HG03135 (cell line): ENCODE data around the gene KCNH6.

Experiments used
- ATAC-seq: cut with Tn5 transposase; IDR thresholded peaks from one replicate; pipeline ENCODE4 v1.9.1; 2021; ENCODE audit warnings: mild to moderate bottlenecking, moderate library complexity; ENCODE audit not compliant: unreplicated experiment

Gene KCNH6

DNA sequence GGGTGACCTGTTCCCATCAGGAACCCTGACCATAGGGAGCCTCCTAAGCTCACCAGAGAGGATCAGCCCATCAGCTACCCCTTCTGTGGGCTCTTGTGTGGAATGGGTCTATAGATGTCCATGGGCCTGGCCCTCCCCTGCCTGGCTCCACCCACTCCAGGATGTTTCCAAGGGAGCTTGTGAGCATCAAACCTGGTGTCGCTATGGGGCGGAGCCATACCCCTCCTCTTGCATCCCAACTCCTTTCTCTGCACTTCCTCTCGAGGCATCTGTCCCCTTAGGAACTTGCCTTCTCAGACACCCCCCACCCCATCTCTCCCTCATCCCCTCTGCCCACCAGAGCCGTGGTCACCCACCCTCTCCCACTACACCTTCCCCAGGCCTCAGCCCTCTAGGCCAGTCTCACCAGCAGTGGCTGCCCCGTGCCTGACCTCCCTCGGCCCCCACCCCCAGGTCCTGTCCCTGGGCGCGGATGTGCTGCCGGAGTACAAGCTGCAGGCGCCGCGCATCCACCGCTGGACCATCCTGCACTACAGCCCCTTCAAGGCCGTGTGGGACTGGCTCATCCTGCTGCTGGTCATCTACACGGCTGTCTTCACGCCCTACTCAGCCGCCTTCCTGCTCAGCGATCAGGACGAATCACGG, 10.4 kb downstream of the KCNH6 start:
- no peak for ATAC-seq

DNA sequence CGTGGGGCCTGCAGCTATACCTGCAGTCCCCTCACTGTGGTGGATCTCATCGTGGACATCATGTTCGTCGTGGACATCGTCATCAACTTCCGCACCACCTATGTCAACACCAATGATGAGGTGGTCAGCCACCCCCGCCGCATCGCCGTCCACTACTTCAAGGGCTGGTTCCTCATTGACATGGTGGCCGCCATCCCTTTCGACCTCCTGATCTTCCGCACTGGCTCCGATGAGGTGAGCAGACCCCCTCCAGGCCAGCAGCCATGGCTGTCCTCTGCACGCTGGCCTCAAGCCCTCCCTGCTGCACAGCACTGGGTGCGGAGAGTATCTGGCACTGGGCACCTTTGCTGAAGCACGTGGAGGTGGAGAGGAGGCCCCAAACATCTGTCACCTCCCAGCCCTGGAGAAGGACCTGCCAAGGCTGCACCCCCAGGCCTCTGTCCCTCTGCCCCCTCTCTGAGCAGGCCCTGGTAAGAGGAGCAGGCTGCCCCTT, 11.0 kb downstream of the KCNH6 start:
- ATAC-seq = no peak

- no peak for ATAC-seq
Observed at GRCh38 chr17:63534816-63535455, 11.8 kb downstream of the KCNH6 start.

- no peak for ATAC-seq
Observed at GRCh38 chr17:63535640-63536039, 12.5 kb downstream of the KCNH6 start.

- ATAC-seq = no peak
Observed at GRCh38 chr17:63537001-63537400, 13.8 kb downstream of the KCNH6 start.

DNA sequence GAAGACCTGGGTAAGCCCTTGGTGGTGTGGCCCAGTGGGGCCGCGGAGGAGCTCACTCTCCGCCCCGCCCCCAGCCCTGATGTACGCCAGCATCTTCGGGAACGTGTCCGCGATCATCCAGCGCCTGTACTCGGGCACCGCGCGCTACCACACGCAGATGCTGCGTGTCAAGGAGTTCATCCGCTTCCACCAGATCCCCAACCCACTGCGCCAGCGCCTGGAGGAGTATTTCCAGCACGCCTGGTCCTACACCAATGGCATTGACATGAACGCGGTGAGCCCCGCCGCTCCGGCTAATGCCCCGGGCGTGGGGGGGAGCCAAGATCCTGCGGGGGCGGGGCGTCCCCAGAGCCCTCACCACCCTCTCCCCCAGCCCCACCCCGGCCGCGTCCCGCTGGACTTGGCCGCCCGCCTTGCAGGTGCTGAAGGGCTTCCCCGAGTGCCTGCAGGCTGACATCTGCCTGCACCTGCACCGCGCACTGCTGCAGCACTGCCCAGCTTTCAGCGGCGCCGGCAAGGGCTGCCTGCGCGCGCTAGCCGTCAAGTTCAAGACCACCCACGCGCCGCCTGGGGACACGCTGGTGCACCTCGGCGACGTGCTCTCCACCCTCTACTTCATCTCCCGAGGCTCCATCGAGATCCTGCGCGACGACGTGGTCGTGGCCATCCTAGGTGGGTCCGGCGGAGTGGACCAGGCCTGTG, 15.0 kb downstream of the KCNH6 start:
- no peak for ATAC-seq

DNA sequence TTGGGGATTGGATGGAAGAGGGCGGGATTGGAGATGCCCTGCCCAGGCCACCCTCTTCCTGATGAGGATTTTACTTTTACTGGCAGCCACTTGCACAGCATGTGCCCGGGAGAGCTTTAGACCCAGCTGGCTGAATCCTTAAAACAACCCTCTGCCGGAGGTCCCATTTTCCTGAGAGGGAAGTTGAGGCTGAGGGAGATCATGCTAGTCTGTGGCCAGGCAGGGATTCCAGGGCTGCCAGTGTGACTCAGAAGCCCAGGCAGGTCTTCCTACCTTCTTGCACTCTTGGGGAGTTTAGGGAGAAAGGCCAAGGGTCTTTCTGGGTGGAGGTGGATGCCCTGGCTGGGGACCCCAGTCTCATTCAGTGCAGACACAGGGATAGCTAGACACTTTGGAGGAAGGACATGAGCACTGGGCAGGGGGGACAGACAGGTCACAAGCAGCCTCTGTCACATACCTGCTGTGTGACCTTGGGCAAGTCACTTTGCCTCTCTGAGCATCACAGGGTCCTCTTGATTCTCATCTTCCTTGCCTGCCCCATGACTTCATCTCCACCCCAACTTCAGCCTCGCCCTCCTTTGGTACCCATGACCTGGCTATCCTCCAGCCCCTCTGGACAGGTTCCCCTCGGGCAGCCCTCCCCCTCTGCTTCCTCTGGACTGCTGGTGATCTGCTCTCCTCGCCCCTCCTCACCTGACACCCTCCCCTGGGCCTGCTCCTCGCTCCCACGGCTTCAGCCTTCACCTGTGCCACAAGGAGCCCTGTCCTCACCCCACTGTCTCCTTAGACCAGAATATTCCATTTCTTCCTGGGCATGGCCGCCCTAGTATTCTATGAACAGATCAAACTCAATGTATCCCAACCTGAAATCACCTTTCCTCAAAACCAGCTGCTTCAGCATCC, 15.8 kb downstream of the KCNH6 start:
- no peak for ATAC-seq

GRCh38 chr17:63540590-63540989, 17.4 kb downstream of the KCNH6 start:
- no peak for ATAC-seq

DNA sequence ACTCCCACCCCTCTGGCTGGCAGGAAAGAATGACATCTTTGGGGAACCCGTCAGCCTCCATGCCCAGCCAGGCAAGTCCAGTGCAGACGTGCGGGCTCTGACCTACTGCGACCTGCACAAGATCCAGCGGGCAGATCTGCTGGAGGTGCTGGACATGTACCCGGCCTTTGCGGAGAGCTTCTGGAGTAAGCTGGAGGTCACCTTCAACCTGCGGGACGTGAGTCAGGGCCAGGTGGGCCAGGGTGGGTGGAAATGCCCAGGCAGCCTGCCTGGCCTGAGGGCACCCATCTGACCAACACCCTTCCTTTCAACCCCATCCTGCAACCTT, 19.0 kb downstream of the KCNH6 start:
- ATAC-seq = no peak

GRCh38 chr17:63542942-63543821, 20.0 kb downstream of the KCNH6 start:
- ATAC-seq = no peak

DNA sequence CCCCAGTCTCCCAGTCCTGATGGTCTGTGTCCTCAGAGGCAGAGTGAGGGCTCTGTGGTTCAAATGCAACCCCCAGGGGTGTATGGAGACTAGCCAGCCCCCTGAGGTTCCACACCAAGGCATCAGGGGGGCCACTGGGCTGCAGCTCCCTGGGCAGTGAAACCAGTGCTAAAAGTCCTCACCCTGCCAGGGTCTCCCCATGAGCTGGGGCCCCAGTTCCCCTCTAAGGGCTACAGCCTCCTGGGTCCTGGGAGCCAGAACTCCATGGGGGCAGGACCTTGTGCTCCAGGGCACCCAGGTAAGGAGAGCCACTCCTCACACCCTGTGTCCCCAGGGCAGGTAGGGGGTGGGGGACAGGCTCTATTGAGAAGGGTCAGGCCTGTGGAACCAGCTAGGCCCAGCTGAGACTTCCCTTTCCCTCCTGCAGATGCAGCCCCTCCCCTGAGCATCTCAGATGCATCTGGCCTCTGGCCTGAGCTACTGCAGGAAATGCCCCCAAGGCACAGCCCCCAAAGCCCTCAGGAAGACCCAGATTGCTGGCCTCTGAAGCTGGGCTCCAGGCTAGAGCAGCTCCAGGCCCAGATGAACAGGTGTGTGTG, 20.8 kb downstream of the KCNH6 start:
- no peak for ATAC-seq

GRCh38 chr17:63544467-63545301, 21.5 kb downstream of the KCNH6 start:
- ATAC-seq = no peak

DNA sequence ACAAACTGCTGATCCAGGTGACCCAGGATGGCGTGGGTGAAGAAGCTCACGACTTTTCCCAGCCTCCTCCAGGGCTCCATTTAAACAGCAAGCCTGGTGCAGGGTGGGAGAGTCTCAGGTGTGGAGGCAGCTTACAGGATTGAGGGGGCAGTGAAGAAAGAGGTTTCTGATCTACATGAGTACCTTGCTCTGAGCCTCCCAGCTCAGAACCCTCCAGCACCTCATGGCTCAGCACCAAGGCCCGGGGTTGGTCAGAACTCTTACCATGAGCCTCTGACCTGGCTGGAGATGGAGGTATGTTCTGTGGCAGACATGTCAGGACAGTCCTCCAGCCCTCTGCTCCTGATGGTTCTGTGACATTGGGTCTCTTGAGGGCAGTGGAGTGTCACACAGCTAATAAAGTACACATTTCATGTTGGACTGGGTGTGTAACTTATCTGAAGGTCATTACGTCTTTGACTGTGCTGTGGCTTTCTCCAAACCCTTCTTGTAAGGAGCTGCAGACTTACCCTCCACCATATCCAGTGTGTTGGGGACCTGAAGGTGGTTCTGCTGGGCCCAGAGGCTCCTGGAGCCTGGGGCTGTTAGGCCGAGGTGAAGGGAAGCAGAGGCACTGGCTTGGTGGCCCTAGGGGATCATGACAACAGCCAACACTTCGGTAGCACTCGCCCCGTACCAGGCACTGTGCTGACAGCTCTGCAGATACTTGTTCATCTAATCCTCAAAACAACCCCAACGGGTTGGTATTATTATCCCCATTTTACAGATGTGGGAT, 23.3 kb downstream of the KCNH6 start:
- no peak for ATAC-seq

DNA sequence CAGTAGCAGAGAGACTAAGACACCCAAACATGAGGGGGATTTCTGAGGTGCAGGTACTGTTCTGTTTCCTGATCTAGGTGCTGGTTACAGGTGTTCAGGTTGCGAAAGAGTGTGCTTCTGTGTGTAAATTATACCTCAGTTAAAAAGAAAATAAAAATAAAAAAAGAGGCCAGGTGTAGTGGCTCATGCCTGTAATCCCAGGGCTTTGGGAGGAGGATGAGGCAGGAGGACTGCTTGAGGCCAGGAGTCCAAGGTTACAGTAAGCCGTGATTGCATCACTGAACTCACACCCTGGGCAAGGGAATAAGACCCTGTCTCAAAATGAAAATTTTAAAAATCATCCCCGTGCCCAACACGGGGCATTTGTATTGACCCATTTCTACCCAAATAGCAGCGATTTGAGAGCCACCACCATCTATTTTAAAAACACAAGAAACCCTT, 23.9 kb downstream of the KCNH6 start:
- ATAC-seq = no peak

- ATAC-seq = peak; percentile 17
Observed at GRCh38 chr17:63549289-63549945, 26.3 kb downstream of the KCNH6 start.

- peak; percentile 91 for ATAC-seq
Observed at GRCh38 chr17:63549946-63550816, 27.0 kb downstream of the KCNH6 start, which contains the start of gene DCAF7. TSS of gene DCAF7 (plus strand) at chr17:63550477. CDS start at chr17:63550678, 201 bp downstream.
